NCI-H510A (cell line): ENCODE results near the gene AIFM1.

Experiments
- DNase-seq: peaks from one replicate; lab custom pipeline; 2025; lab: John Stamatoyannopoulos, UW

Gene AIFM1

DNA sequence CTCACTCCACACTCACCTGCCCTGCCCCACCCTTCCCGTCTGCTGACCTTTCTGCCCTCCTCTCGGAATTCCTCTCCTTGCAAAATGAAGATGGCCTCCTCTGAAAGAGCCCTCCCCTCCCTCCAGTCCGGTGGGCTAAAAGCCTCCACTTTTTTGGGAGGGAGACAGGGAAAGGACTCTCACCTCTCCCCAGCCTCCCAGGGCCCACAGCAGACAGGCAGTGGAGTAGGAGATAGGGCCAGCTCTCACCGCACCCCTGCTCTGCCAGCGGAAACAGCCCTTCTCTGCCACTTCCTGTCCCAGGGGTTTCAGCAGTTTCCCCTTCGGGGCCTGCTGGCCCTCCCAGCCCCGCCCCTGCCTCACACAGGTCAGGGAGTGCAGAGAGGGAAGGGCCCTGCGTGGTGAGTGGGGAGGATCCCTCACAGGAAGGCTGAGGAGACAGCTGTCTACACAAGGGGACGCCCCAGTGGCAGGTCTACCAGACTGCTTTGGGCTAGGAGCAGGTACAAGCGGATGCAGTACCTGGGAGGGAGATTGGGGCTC, 73.6 kb downstream of the AIFM1 start:
- peak; percentile 58 for DNase-seq

DNA sequence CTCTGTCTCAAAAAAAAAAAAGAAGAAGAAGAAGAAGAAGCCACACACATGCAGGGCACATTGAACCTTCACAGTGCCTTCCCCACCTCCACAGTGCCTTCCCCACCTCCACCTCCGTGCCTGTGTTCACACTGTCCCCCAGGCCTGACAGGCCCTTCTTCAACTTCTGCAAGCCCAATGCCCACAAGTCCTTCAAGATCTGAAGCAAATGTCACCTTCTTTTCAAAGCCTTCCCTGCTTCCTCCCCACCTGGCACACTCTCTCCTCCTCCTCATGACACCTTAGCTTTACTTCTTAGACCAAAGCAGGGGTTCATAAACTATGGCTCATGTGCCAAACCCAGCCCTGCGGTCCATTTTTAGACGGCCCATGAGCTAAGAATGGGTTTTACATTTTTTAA, 75.3 kb downstream of the AIFM1 start:
- DNase-seq, result no peak

DNA sequence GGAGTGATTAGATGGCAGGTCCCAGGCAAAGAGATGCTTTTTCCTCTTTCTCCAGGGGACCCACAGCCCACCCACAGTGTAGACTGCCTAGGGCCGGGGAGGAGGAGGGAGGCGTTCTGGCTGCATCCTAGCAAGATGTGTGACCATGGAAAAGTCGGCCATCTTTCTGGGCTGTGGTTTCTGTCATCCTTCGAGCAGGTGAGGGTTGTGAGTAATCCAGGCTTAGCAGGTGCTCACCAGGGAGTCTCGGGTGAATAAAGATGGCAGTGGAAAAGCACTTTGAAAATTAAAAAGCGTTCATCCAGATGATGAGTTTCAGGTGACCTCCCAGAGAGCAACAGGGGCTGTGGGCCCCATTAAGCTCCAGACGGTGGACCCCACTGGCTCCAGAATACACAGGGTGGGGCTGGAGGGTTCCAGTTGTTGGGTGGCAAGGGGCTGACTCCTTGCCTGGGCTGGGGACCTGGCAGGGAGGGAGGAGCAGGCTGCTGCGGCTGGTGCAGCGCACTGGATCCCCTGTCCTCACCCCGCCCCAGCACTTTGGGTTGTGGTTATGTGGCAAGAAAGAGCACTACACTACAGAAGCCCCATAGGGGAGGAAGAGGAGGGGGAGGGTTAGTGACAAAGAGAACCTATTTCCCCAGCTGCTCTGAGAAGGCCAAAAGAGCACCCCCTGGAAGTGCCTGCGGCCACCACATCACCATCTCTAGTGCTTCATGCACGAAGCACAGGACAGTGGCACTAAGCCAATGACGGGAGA, 79.0 kb downstream of the AIFM1 start:
- peak; percentile 8 for DNase-seq

DNA sequence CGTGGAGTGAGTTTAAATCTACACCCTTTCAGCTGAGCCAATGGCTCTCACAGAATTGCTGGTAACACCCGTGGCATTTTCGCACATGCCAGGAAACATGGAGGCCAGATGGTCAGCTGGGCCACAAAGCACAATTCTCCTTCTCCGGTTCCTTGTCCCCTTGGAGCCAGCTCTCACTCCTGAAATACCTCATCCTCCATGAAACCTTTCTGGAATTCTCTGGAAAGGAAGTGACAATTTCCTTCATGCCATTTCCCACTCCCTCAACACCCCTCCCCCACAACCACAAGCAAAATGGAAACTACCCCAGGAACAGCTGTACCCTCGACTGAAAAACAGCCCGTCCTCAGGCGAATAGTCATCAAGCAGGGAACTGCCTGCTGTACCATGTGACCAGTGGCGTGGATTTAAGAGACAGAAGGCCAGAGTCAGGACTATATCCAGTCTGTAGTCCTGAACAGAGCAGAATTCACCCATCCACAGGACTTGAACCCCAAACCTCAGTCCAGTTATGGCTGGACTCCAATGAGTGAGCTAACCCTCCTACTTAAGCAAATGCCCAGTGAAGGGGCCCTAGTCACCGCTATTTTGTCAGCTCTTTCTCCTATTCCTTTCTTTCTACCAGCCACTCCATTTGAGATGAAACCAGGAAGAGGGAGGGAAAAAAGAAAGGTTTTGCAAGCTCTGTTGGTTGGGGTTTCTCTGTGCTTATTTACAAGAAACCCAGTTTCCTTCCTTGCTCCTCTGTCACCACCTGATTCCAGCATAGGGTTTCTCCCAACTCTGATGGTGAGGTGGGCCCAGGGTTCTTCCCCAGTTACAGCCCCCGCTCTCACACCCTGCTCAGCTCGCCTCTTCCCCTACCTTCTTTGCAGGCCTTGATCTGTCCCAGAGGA, 79.8 kb downstream of the AIFM1 start:
- DNase-seq, result no peak

DNA sequence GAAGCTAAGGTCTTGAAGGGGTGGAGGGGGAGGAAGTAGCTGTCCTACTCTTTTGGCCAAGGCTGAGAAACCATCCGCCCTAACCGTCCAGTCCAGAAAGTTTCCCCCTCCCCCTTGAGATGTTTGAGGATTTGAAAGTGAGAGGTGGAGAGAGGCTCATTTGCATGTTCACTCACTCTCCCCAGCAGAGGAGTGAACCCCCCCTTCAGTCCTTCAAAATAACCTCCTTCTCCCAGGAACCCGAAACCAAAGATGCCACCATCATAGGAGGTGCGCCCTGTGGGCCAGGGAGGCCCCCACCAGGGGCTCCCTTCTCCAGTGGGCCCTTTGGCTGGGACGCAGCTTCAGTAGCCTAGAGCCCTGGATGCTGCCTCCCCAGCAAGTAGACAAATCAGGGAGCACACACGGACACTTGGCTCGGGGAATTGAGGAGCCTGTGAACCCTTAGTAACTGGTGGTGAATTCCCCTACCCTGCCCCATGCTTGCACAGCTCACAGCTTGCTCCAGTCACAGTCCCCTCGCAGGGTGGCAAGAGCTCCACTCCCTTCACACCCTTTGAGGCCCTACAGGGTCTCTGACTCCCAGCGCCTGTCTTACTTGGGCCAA, 80.9 kb downstream of the AIFM1 start:
- DNase-seq, result no peak

DNA sequence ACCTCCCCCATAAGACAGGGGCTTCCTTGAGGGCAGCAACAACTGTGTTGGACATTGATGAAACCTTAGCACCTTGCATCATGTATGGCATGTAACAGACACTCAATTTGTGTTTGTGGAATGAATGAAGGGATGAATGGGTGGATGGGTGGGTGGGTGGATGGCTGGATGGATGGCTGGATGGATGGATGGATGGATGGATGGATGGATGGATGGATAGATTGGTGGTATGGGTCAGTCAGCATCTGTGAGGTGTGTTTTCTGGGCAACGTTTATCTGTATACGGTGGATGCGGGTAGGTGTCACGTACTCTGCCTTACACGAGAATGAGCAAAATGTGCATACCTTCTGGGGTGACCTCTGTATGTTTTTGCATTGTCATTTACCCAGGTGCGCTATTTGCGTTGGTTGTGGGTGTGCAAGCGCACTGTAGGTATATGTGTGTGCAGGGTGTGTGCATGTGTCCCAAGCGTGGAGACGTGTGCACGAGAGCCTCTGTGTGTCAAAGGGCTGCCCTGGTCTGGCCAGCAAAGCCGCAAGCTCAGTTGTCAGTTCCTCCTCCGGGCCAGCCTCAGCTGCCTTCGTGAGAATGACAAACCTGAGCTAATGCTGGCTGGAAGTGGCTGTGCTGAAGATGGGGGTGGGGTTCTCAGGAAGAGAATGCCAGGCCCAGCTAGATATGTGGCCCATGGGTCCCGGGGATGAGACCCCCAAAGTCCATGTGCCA, 81.8 kb downstream of the AIFM1 start:
- no peak for DNase-seq

DNA sequence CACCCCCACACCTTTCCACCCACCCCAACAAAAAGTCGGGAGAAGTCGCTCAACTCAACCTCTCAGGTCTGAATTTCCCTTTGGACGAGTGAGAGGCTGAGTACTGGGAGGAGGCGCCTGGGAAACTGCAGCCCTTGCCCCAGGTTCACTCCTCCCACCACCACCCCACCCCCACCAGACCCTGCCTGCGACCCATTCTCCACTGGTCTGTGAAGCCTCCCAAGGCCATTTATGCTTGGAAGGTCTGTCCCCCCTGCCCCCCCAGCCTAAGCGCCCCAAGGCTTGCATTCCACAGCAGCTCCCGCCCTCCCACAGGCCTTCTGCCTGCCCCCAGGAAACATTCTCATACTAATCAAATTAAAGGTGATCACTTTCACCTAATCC, 82.5 kb downstream of the AIFM1 start:
- no peak for DNase-seq

DNA sequence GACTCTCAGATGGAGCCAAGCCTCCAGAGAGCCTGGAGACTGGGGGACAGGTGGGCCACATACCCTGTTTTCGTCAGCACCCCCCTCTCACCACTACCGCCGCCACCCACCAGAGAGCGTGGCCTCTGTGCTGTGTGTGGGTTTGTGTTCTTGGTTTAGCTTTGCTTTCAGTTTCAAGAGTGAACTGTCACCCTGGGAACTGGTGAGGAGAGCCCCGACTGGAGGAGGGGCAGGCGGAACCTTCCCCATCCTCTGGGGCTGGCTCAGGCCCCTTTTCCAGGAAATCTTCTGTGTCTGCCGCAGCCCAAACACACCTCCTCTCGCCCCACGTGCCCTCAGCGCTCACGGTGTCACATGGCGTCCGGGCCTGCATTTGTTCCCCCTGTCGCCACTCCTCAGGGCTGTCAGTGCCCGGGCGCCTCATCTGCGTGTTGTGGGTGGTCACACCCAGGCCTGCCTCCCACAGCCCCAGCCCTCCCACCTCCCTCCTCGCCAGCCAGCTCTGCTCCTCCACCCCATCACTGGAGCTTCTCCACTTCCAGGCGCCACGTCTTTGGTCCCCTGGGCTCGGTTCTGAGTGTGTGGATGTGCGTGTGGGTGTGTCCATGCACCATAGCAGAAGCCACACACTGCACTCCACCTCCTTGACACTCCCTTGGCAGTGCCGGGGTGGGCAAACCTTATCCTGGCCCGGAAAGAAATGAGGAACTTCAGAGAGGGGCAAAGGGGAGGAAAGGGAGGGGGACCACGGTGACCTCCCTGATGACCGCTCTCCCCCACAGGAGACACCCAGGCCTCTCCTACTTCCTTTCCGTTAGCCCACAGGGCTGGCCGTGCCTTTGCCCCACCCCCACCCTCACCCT, 83.2 kb downstream of the AIFM1 start:
- no peak for DNase-seq

DNA sequence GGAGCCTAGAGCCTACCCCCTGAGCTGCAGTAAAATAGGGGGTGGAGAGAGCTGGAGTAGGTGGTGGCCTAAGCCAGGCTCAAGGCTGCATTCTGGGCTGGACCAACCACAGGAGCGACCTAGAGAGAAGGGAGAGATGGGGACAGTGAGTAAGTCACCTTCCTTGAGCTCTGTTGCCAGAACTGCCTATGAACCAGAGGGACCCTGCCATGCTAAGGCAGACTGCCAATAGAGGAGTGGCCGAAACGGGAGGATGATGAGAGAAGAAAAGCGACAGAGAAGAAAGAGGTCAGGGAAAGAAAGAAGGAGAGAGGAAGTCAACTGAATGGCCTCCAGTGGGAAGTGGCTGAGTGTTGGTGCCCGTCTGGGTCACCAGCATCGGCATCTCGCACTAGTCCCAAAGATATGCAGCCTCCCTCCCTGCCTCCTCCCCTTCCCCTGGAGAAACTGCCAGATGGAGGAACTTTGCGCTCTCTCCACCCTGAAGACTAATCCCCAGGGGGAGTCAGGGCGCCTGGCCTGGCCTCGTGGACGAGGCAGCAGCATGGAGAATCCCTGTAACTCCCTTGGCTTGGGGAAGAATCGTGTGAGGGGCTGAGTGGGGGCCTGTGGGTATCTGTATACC, 84.1 kb downstream of the AIFM1 start:
- DNase-seq, result no peak

DNA sequence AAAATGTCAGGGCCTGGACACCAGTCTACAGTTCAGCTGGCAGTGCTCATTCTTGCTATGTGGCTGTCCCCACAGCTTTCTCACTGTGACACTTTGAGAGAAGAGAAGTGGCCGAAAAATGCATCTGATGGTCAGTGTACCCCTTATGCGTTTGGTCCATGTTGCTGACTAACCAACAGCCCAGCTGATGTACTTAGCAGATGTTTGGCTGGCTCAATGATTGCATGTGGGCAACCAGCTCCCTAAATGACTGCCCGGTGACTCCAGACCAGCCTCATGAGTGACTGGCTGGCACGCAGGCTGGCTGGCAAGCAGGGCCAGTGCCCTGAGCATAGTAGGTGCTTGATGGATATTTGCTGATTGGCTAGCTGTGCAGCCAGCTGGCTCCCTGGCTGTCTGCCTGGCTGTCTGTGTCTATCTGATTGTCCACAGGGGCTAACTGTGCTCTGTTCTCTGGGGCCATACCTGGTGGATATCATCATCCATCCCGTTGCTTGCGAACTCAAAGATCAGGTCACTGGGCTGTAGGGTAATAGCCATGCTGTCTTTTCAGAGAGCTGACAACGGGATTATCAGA, 84.8 kb downstream of the AIFM1 start:
- no peak for DNase-seq

DNA sequence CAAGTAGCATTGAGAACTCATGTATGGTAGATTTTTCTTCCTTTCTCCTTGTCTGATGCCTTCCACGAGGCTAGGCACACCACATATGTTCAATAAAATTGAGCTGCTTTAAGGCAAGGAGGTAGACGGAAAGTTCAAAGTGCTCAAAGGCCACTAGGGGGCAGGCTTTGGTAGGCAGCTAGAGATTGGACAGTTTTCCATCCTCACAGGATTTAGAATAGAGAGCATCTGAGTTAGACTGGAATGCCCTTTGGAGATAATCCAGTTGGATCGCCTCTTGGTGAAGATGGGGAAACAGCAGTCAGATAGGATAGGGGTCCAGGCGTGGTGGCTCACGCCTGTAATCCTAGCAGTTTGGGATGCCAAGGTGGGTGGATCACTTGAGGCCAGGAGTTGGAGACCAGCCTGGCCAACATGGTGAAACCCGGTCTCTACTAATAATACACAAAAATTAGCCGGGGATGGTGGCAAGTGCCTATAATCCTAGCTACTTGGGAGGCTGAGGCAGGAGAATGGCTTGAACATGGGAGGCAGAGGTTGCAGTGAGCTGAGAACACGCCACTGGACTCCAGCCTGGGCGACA, 85.7 kb downstream of the AIFM1 start:
- DNase-seq, result no peak
